GM21447 (cell line): Measurements from ENCODE around the gene PHOX2A.

Experiments
- ATAC-seq: cut with Tn5 transposase; IDR thresholded peaks from one replicate; pipeline ENCODE4 v1.9.1; 2021; ENCODE audit not compliant: unreplicated experiment

The PHOX2A gene

DNA sequence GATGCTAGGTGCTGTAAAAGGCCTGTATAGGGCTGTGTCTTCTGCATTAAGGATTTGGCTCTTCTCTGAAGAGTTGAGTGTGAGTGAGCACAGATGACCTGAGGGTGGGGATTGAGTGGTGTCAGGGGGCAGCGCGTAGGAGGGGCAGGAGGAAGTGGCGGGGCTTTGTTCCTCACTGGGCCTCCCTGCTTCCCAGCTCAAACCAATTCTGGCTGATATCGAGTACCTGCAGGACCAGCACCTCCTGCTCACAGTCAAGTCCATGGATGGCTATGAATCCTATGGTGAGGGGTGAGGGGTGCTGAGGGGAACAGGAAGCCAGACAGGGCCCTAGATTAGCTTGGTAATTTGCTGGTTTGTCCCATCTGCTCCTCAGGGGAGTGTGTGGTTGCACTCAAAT, 9.1 kb downstream of the PHOX2A start:
- ATAC-seq, result no peak

GRCh38 chr11:72234514-72234830, 9.5 kb downstream of the PHOX2A start:
- no peak for ATAC-seq

- ATAC-seq, result no peak
These were observed 10.0 kb downstream of the PHOX2A start for GRCh38 chr11:72233773-72234513.

DNA sequence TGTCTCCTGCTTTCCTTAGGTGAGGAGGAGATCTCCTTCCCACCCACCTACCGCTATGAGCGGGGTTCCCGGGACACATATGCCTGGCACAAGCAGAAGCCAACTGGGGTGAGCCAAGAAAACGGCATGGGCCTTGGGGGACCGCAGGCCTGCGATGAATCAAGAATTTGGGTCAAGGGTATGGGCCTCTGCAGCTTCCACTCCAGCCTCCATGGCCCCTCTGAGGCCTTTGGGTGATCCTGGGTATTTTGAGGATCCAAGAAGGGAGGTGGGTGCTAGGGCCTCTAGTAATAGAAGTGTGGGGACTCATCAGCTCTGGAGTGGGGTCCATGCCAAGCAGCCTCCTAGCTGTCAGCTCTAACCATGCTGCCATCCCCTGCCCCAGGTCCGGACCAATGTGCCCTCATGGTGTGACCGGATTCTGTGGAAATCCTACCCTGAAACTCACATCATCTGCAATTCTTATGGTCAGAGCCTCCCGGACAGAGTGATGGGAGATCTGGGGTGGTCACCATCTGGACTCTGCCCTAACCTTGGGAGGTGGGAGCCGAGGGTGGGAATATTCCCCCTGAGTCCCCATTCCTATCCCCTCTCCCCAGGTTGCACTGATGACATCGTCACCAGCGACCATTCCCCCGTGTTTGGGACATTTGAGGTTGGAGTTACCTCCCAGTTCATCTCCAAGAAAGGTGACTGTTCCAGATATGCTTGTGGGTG, 10.8 kb downstream of the PHOX2A start:
- no peak for ATAC-seq

DNA sequence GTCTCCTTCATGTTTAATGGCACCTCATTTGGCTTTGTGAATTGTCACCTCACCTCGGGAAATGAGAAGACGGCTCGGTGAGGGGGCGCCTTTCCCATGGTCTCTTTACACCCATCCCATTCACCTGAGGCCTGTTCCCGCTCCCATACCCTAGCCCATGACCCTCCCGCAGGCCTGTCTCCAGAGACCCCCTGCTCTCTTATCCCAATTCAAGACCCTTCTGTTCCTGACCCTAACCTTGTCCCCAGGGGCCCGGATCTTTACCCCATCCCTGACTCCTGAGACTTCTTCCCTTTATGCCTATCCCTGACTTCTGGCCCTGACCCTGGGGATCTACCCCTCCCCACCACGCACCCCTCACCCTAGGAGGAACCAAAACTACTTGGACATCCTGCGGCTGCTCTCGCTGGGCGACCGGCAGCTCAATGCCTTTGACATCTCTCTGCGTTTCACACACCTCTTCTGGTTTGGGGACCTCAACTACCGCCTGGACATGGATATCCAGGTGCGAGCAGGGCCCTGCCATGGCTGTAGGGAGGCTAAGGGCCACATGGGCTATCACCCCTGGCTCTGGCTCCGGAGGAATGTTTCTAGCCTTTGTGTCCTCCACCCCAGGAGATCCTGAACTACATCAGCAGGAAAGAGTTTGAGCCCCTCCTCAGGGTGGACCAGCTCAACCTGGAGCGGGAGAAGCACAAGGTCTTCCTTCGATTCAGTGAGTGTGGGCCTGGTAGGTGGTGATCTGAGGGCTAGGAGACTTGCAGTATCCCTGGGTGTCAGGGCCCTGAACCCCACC, 11.5 kb downstream of the PHOX2A start:
- no peak for ATAC-seq

GRCh38 chr11:72231396-72232259, 12.3 kb downstream of the PHOX2A start:
- ATAC-seq, result no peak

DNA sequence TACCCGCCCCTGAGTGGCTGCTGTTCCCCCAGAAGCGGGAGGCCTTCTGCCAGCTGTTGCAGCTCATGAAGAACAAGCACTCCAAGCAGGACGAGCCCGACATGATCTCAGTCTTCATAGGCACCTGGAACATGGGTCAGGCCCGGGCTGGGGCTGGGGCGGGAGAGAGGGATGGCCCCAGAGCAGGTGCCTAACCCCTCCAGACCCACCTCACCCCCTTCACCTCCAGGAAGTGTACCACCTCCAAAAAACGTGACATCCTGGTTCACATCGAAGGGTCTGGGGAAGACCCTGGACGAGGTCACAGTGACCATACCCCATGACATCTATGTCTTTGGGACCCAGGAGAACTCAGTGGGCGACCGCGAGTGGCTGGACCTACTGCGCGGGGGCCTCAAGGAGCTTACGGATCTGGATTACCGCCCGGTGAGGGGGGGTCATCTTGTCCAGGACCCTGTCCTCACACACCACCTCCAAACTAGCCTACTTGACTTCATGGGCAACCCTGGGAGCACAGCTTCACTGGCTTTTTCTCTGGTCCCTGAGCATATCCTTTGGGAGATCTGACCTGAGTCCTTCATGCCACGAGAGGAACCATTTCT, 13.1 kb downstream of the PHOX2A start:
- ATAC-seq, result no peak

GRCh38 chr11:72229925-72230763, 13.8 kb downstream of the PHOX2A start:
- no peak for ATAC-seq

- ATAC-seq, result no peak
These were observed 14.5 kb downstream of the PHOX2A start for GRCh38 chr11:72229336-72229924.

DNA sequence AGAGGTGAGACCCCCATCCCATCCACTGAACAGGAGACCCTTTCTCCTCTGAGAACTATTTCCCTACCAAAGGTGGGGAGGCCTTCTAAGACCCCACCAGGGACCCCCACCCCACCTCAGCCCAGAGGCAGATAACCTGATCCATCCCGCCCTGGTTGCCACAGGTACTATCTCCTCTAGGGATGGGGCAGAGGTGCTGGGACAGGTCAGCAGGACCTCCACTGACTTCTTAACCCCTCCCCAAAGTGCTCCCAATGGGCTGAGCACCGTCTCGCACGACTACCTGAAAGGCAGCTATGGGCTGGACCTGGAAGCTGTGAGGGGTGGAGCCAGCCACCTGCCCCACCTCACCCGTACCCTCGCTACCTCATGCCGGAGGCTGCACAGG, 15.1 kb downstream of the PHOX2A start:
- ATAC-seq, result no peak

- no peak for ATAC-seq
These were observed 15.6 kb downstream of the PHOX2A start for GRCh38 chr11:72228229-72228843.

GRCh38 chr11:72227316-72228228, 16.4 kb downstream of the PHOX2A start:
- ATAC-seq, result no peak

GRCh38 chr11:72226701-72227100, 17.3 kb downstream of the PHOX2A start:
- no peak for ATAC-seq

GRCh38 chr11:72225411-72225951, 18.5 kb downstream of the PHOX2A start:
- ATAC-seq, result no peak

DNA sequence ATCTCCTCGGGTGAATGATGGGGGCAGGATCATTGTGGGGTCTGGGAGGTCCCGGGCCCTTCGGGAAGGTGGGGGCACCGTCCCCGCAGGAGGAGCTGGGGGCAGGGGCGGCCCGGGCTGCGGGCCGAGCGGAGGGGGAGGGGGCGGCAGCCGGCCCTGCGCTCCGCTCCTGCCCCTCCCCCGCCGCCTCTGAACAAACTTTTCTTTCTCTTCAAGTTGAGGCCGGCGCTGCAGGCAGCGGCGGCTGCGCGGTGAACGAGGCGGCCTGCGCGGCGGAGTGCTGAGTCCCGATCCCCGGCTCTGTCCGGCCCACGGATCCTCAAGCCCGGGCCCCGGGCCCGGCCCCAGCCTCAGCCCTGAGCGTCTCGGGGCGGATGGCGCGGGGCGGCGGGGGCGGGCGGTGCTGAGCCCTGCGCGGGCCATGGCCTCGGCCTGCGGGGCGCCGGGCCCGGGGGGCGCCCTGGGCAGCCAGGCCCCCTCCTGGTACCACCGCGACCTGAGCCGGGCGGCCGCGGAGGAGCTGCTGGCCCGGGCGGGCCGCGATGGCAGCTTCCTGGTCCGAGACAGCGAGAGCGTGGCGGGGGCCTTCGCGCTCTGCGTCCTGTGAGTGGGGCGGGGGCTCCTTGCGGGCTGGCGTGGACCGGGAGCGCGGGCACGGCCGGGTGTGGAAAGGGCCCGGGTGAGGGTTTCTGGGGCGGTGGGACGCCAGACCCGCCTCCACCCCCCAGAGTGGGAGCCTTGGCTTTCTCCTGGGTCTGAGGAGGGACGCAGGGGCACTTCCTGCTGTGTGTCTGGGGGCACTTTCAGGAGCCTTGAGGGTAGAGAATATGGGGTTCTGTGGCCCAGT, 19.2 kb downstream of the PHOX2A start, which contains the start of gene INPPL1:
TSS of gene INPPL1 (plus strand) at position 204 of the 847 bp plus-strand sequence. CDS start at position 422, 218 bp downstream.
- ATAC-seq, result no peak
